Spleen (tissue), 7 donors: ENCODE measurements around the gene ACER1.

Source experiments
- CTCF ChIP-seq, 11 experiments: fragments of 200-600 bp in 7 of 11; fragments of 450-650 bp in 4 of 11; sonication (generic) in 4 of 11; IDR thresholded peaks in 8 of 11; conservative IDR thresholded peaks in 3 of 11; 1 replicate in 7 of 11; 2 replicates in 4 of 11; pipeline versions ENCODE4 v1.4.0 to v1.8.0; 2016 to 2021; ENCODE audit warnings: antibody characterized with exemption in 11 of 11, inconsistent platforms in 4 of 11, mild to moderate bottlenecking in 1 of 11
- POLR2A ChIP-seq, 3 donors: fragments of 450-650 bp; IDR thresholded peaks; one replicate each; pipeline ENCODE4 v1.5.1; 2017; ENCODE audit warnings: antibody characterized with exemption in 3 of 3, mild to moderate bottlenecking in 1 of 3
- POLR2AphosphoS5 ChIP-seq, 3 donors: sonication (generic); formaldehyde crosslinking; IDR thresholded peaks; one replicate each; pipeline ENCODE4 v1.5.1; 2017; ENCODE audit warnings: antibody characterized with exemption in 3 of 3
- donor health status: DM: no; HTN: no; CAD: no; lungs with moderate emphysema.
- donor health status: DM: no; HTN: no; CAD: no.
- donor health status: DM: no; HTN: no; CAD: no.

GRCh38 chr19:6325614-6326013 is 7.8 kb downstream of the ACER1 start:
- no peak for TF ChIP-seq CTCF (IDR thresholded peaks at IDR 0.05 in 8 of 11, conservative IDR thresholded peaks at IDR 0.05 in 3 of 11)
- TF ChIP-seq POLR2A (IDR thresholded peaks at IDR 0.05): no peak
- TF ChIP-seq POLR2AphosphoS5 (IDR thresholded peaks at IDR 0.05): no peak
